GM12878 (cell line): ENCODE data around the gene PDZD8. TPM values are rescaled to one million over a fixed set of nuclear protein-coding genes. Genes with fewer than 3 reads are reported as not detected.

Source experiments
- ATAC-seq: fragments of 200-7000 bp; cut with Tn5 transposase; 3 replicates; pipeline ENCODE4 v1.9.1; 2020; ENCODE audit warnings: mild to moderate bottlenecking, moderate library complexity
- BruUV-seq: library from RNA; stranded (reverse); fragments of 400-500 nt; replicated peaks from 2 replicates; lab custom pipeline; 2021; lab: Mats Ljungman, UMichigan
- CTCF ChIA-PET: fragments of 300-600 bp; sonication (Branson Sonifier 250); formaldehyde crosslinking; extraction: SDS; loops from one replicate; lab custom pipeline; 2021; ENCODE audit warnings: inconsistent platforms; lab: Yijun Ruan, JAX
- POLR2A ChIA-PET: fragments of 350-600 bp; formaldehyde crosslinking; extraction: SDS; loops from one replicate; lab custom pipeline; 2021; ENCODE audit warnings: inconsistent platforms; lab: Charles Lee
- RAD21 ChIA-PET: fragments of 300-600 bp; sonication (Branson Sonifier 250); formaldehyde crosslinking; loops from one replicate; lab custom pipeline; 2023; ENCODE audit warnings: antibody characterized with exemption; ENCODE audit not compliant: unreplicated experiment; lab: Charles Lee
- SMC1A ChIA-PET: fragments of 300-600 bp; sonication (Branson Sonifier 250); formaldehyde crosslinking; loops from one replicate; lab custom pipeline; 2023; ENCODE audit not compliant: unreplicated experiment, uncharacterized antibody; lab: Charles Lee
- DNase-seq: peaks from one replicate; pipeline ENCODE4 v3.0.0-alpha.2; 2011; ENCODE audit warnings: low read depth, low spot score
- FAIRE-seq: peaks from 3 replicates; lab custom pipeline; 2011; peaks lifted over from hg19 to GRCh38; lab: Jason Lieb, UNC
- H2AFZ ChIP-seq: 2 replicates; pipeline ENCODE4 v1.6.0; 2011; ENCODE audit warnings: low read depth, low read length, control low read depth; ENCODE audit not compliant: control insufficient read depth
- H3K27ac ChIP-seq: 2 replicates; pipeline ENCODE4 v1.5.1; 2011; ENCODE audit warnings: control low read depth; ENCODE audit not compliant: control insufficient read depth, insufficient read depth
- H3K27me3 ChIP-seq, 2 experiments: replicated peaks in 1 of 2; 2 replicates each; pipeline versions ENCODE4 v1.6.0 to v1.6.1; 2011; ENCODE audit warnings: low read length in 1 of 2; ENCODE audit not compliant: control insufficient read depth in 2 of 2, insufficient read depth in 2 of 2
- H3K36me3 ChIP-seq, 2 experiments: 2 replicates each; pipeline ENCODE4 v1.5.1; 2011; ENCODE audit warnings: low read length in 1 of 2; ENCODE audit not compliant: control insufficient read depth in 2 of 2, insufficient read depth in 2 of 2
- H3K4me1 ChIP-seq: 2 replicates; pipeline ENCODE4 v1.6.1; 2011; ENCODE audit warnings: mild to moderate bottlenecking, low read length, moderate library complexity, mixed read lengths; ENCODE audit not compliant: control insufficient read depth, insufficient read depth
- H3K4me2 ChIP-seq: 2 replicates; pipeline ENCODE4 v1.6.0; 2011; ENCODE audit warnings: control low read depth; ENCODE audit not compliant: control insufficient read depth, insufficient read depth
- H3K4me3 ChIP-seq: fragments of 200-600 bp; sonication (generic); 2 replicates; pipeline ENCODE4 v1.5.1; 2016
- H3K79me2 ChIP-seq: 2 replicates; pipeline ENCODE4 v1.6.0; 2011; ENCODE audit warnings: low read length; ENCODE audit not compliant: control insufficient read depth, insufficient read depth
- H3K9ac ChIP-seq: 2 replicates; pipeline ENCODE4 v1.8.0; 2011; ENCODE audit warnings: low read length, control low read depth, mixed read lengths; ENCODE audit not compliant: control insufficient read depth, insufficient read depth
- H3K9me3 ChIP-seq: replicated peaks from 3 replicates; pipeline ENCODE4 v1.5.1; 2011; ENCODE audit warnings: mild to moderate bottlenecking, low read length; ENCODE audit not compliant: control insufficient read depth, insufficient read depth
- H4K20me1 ChIP-seq: 2 replicates; pipeline ENCODE4 v1.6.0; 2011; ENCODE audit not compliant: control insufficient read depth, insufficient read depth
- CBFB ChIP-seq: IDR thresholded peaks from 2 replicates; pipeline ENCODE4 v1.6.1; 2016; ENCODE audit warnings: antibody characterized with exemption, low read depth
- IKZF2 ChIP-seq, 2 experiments: fragments of 450-650 bp; IDR thresholded peaks; 2 replicates each; pipeline ENCODE4 v1.6.1; 2017; ENCODE audit warnings: mild to moderate bottlenecking in 2 of 2, moderate library complexity in 2 of 2
- IRF4 ChIP-seq: IDR thresholded peaks from 2 replicates; pipeline ENCODE4 v1.6.1; 2011; ENCODE audit warnings: low read depth, low read length
- MTA2 ChIP-seq: fragments of 450-650 bp; IDR thresholded peaks from 2 replicates; pipeline ENCODE4 v1.6.1; 2016; ENCODE audit warnings: low read depth, mild to moderate bottlenecking, moderate library complexity
- PAX8 ChIP-seq: fragments of 450-650 bp; IDR thresholded peaks from 2 replicates; pipeline ENCODE4 v1.6.1; 2017; ENCODE audit warnings: mild to moderate bottlenecking, moderate library complexity
- PML ChIP-seq: IDR thresholded peaks from 2 replicates; pipeline ENCODE4 v1.6.1; 2012; ENCODE audit warnings: low read length, inconsistent platforms
- TBL1XR1 ChIP-seq: IDR thresholded peaks from 2 replicates; pipeline ENCODE4 v1.6.1; 2012; ENCODE audit warnings: low read depth, low read length, improper control_type of control experiment
- YBX1 ChIP-seq: fragments of 450-650 bp; IDR thresholded peaks from 2 replicates; pipeline ENCODE4 v1.6.1; 2016; ENCODE audit warnings: antibody characterized with exemption
- WGBS: methylation state at CpG from one replicate; pipeline ENCODE4 v1.1.6; 2016; ENCODE audit warnings: low lambda C conversion rate; ENCODE audit not compliant: insufficient replicate concordance, insufficient coverage; ENCODE audit errors: missing lambda C conversion rate; 5-methylcytosine and 5-hydroxymethylcytosine counted together
- in situ Hi-C: fragments of 300-500 bp; cut with MboI; formaldehyde crosslinking; loops from 9 replicates; pipeline ENCODE4 v1.14.3; 2018; ENCODE audit warnings: mixed read lengths
- intact Hi-C: fragments of 100-400 bp; cut with micrococcal nuclease; formaldehyde crosslinking; loops from one replicate; pipeline ENCODE4 v1.14.2; 2022; ENCODE audit not compliant: unreplicated experiment
- polyA plus RNA-seq, 11 experiments: library from polyadenylated mRNA; depleted of rRNA in 4 of 11; unstranded in 6 of 11; stranded (reverse) in 5 of 11; fragments of >200 nt; fragmentation: Nextera tagmentation in 4 of 11; fragmentation: Illumina TruSeq in 1 of 11; extraction: Ambion mirVana in 4 of 11; extraction: Trizol in 1 of 11; gene quantifications; 1 replicate in 1 of 11; 2 replicates in 10 of 11; pipeline versions ENCODE4 v1.2.1 to v1.2.3, GENCODE V29; 2011 to 2016; ENCODE audit warnings: inconsistent platforms in 2 of 11, missing spikeins in 2 of 11, low read depth in 1 of 11
- total RNA-seq, 4 experiments: library from RNA; depleted of rRNA in 3 of 4; stranded (reverse); fragments of >200 nt in 3 of 4; fragmentation: Illumina TruSeq in 1 of 4; extraction: Trizol in 1 of 4; gene quantifications; 2 replicates each; pipeline versions ENCODE4 v1.2.1 to v1.2.3, GENCODE V29; 2013 to 2021
- TF ChIP-seq, protein P1 (sequence below): fragments of 450-650 bp; formaldehyde crosslinking; IDR thresholded peaks from 2 replicates; pipeline ENCODE4 v1.5.0; 2022; ENCODE audit warnings: mild to moderate bottlenecking, missing genetic modification characterization
- TF ChIP-seq, protein P2 (sequence below): IDR thresholded peaks from 2 replicates; pipeline ENCODE4 v1.6.1; 2012; ENCODE audit warnings: low read depth, low read length, improper control_type of control experiment
- TF ChIP-seq, protein P3 (sequence below): fragments of 450-650 bp; IDR thresholded peaks from 2 replicates; pipeline ENCODE4 v1.6.1; 2017; ENCODE audit warnings: borderline replicate concordance
- TF ChIP-seq, protein P4 (sequence below): IDR thresholded peaks from 2 replicates; pipeline ENCODE4 v1.6.1; 2012; ENCODE audit warnings: improper control_type of control experiment, low read depth, low read length; ENCODE audit not compliant: insufficient replicate concordance

Gene PDZD8
- total and polyA plus RNA-seq, 10 of the 15 experiments (the other 5 are each of a cell fraction or from before 2014, with no cell fraction given): 2.0 to 21.2 (median 6.7) TPM

DNA sequence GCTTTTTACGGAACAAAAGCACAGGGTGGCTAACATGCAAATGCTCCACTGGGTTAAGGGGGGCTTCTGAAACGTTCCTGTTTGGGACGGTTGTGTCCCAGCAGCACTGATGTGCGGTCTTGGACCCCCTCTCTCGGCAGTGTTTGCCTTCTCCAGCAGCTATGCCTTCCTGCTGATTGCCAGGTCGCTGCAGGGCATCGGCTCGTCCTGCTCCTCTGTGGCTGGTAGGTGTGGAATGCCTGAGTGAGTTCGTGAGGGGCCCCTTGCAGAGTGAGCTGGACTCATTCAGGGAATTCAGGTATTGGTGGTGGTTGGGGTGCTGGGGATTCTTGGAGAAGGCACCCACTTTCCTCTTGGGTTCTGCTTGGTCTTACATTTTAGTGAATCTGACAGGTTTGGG, 121.3 kb downstream of the PDZD8 start:
- no peak overlapping the region for H3K9ac ChIP-seq
- H2AFZ ChIP-seq: no peak overlapping the region
- H3K9me3 ChIP-seq: no peaks in the 10 kb centered on the region
- ATAC-seq (no peak), FAIRE-seq (no peak), DNase-seq (no peak)
- POLR2A ChIA-PET: no interaction called here
- H3K4me3 ChIP-seq: no peak overlapping the region
- whole genome bisulfite sequencing: 6% methylated on average over 9 of the region's 9 CpGs
- H3K79me2 ChIP-seq: no peaks in the 10 kb centered on the region
- no peak overlapping the region for H3K27ac ChIP-seq
- in situ Hi-C loops (no loop called here), intact Hi-C loops (no loop called here)
- no TSS peak for BruUV-seq
- RAD21 ChIA-PET: no interaction called here
- CTCF ChIA-PET: no interaction called here
- H4K20me1 ChIP-seq: no peaks in the 10 kb centered on the region
- no peaks in the 10 kb centered on the region for H3K4me1 ChIP-seq
- H3K4me2 ChIP-seq: no peak overlapping the region
- SMC1A ChIA-PET: no interaction called here
- no peaks in the 10 kb centered on the region; a peak in 1 of 4 replicates for H3K27me3 ChIP-seq
- H3K36me3 ChIP-seq: no peaks in the 10 kb centered on the region
- TF ChIP-seq, protein P1, sequence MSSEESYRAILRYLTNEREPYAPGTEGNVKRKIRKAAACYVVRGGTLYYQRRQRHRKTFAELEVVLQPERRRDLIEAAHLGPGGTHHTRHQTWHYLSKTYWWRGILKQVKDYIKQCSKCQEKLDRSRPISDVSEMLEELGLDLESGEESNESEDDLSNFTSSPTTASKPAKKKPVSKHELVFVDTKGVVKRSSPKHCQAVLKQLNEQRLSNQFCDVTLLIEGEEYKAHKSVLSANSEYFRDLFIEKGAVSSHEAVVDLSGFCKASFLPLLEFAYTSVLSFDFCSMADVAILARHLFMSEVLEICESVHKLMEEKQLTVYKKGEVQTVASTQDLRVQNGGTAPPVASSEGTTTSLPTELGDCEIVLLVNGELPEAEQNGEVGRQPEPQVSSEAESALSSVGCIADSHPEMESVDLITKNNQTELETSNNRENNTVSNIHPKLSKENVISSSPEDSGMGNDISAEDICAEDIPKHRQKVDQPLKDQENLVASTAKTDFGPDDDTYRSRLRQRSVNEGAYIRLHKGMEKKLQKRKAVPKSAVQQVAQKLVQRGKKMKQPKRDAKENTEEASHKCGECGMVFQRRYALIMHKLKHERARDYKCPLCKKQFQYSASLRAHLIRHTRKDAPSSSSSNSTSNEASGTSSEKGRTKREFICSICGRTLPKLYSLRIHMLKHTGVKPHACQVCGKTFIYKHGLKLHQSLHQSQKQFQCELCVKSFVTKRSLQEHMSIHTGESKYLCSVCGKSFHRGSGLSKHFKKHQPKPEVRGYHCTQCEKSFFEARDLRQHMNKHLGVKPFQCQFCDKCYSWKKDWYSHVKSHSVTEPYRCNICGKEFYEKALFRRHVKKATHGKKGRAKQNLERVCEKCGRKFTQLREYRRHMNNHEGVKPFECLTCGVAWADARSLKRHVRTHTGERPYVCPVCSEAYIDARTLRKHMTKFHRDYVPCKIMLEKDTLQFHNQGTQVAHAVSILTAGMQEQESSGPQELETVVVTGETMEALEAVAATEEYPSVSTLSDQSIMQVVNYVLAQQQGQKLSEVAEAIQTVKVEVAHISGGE (CRISPR knock-in tag): no peak
- TF ChIP-seq PML (no peak), IKZF2 (IDR thresholded peaks at IDR 0.05) (no peak), IRF4 (no peak), PAX8 (no peak), YBX1 (no peak), TBL1XR1 (no peak), MTA2 (no peak), CBFB (no peak)
- TF ChIP-seq, protein P2, sequence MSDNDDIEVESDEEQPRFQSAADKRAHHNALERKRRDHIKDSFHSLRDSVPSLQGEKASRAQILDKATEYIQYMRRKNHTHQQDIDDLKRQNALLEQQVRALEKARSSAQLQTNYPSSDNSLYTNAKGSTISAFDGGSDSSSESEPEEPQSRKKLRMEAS: no peak
- TF ChIP-seq, protein P3, sequence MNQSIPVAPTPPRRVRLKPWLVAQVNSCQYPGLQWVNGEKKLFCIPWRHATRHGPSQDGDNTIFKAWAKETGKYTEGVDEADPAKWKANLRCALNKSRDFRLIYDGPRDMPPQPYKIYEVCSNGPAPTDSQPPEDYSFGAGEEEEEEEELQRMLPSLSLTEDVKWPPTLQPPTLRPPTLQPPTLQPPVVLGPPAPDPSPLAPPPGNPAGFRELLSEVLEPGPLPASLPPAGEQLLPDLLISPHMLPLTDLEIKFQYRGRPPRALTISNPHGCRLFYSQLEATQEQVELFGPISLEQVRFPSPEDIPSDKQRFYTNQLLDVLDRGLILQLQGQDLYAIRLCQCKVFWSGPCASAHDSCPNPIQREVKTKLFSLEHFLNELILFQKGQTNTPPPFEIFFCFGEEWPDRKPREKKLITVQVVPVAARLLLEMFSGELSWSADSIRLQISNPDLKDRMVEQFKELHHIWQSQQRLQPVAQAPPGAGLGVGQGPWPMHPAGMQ: no peak
- TF ChIP-seq, protein P4, sequence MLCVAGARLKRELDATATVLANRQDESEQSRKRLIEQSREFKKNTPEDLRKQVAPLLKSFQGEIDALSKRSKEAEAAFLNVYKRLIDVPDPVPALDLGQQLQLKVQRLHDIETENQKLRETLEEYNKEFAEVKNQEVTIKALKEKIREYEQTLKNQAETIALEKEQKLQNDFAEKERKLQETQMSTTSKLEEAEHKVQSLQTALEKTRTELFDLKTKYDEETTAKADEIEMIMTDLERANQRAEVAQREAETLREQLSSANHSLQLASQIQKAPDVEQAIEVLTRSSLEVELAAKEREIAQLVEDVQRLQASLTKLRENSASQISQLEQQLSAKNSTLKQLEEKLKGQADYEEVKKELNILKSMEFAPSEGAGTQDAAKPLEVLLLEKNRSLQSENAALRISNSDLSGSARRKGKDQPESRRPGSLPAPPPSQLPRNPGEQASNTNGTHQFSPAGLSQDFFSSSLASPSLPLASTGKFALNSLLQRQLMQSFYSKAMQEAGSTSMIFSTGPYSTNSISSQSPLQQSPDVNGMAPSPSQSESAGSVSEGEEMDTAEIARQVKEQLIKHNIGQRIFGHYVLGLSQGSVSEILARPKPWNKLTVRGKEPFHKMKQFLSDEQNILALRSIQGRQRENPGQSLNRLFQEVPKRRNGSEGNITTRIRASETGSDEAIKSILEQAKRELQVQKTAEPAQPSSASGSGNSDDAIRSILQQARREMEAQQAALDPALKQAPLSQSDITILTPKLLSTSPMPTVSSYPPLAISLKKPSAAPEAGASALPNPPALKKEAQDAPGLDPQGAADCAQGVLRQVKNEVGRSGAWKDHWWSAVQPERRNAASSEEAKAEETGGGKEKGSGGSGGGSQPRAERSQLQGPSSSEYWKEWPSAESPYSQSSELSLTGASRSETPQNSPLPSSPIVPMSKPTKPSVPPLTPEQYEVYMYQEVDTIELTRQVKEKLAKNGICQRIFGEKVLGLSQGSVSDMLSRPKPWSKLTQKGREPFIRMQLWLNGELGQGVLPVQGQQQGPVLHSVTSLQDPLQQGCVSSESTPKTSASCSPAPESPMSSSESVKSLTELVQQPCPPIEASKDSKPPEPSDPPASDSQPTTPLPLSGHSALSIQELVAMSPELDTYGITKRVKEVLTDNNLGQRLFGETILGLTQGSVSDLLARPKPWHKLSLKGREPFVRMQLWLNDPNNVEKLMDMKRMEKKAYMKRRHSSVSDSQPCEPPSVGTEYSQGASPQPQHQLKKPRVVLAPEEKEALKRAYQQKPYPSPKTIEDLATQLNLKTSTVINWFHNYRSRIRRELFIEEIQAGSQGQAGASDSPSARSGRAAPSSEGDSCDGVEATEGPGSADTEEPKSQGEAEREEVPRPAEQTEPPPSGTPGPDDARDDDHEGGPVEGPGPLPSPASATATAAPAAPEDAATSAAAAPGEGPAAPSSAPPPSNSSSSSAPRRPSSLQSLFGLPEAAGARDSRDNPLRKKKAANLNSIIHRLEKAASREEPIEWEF: no peak
